Measurements from ENCODE around the gene CCDC88B.
"Not testable (repeated sequence)": the region's sequence is repeated elsewhere in the genome, so short reads cannot be mapped to it uniquely, and the experiment has no call there.

CCDC88B gene

GRCh38 chr11:64323984-64324383 lies 16.0 kb upstream of the CCDC88B start:
- not testable (repeated sequence) for DNase-seq

- no peak for DNase-seq
Observed at GRCh38 chr11:64324692-64325469, 15.1 kb upstream of the CCDC88B start.

- no peak for DNase-seq
Observed at GRCh38 chr11:64327375-64327774, 12.6 kb upstream of the CCDC88B start.

- no peak for DNase-seq
Observed at GRCh38 chr11:64327993-64328392, 12.0 kb upstream of the CCDC88B start.

- DNase-seq = no peak
Observed at GRCh38 chr11:64330888-64331287, 9.1 kb upstream of the CCDC88B start.

- peak; percentile 83 to 84 for DNase-seq
Observed at GRCh38 chr11:64331569-64332371, 8.2 kb upstream of the CCDC88B start.

- no peak for DNase-seq
Observed at GRCh38 chr11:64333556-64333955, 6.4 kb upstream of the CCDC88B start.

- peak; percentile 95 to 97 for DNase-seq
Observed at GRCh38 chr11:64334764-64335735, 5.0 kb upstream of the CCDC88B start.

GRCh38 chr11:64337538-64338249 lies 2.3 kb upstream of the CCDC88B start:
- no peak for DNase-seq

GRCh38 chr11:64338716-64339115 lies 1.3 kb upstream of the CCDC88B start:
- DNase-seq = no peak

GRCh38 chr11:64339286-64339685 lies 718 bp upstream of the CCDC88B start:
- no peak for DNase-seq

- no peak for DNase-seq
Observed at GRCh38 chr11:64340671-64341335, 799 bp downstream of the CCDC88B start.

GRCh38 chr11:64341429-64341828 lies 1.4 kb downstream of the CCDC88B start:
- DNase-seq = no peak

- DNase-seq = no peak
Observed at GRCh38 chr11:64341851-64342791, 2.1 kb downstream of the CCDC88B start.

- DNase-seq = no peak
Observed at GRCh38 chr11:64342869-64343745, 3.1 kb downstream of the CCDC88B start.

- no peak for DNase-seq
Observed at GRCh38 chr11:64343767-64344559, 4.0 kb downstream of the CCDC88B start.

- DNase-seq = no peak
Observed at GRCh38 chr11:64344787-64345186, 4.8 kb downstream of the CCDC88B start.

- DNase-seq = no peak
Observed at GRCh38 chr11:64347193-64347867, 7.3 kb downstream of the CCDC88B start.

Measured in SW 1271 (cell line).